Fibroblast of upper back skin (primary cell): ENCODE results near the gene GDPD4.

ENCODE experiments used
- DNase-seq: peaks from one replicate; pipeline ENCODE4 v3.0.0-alpha.2; 2013

GDPD4 gene

DNA sequence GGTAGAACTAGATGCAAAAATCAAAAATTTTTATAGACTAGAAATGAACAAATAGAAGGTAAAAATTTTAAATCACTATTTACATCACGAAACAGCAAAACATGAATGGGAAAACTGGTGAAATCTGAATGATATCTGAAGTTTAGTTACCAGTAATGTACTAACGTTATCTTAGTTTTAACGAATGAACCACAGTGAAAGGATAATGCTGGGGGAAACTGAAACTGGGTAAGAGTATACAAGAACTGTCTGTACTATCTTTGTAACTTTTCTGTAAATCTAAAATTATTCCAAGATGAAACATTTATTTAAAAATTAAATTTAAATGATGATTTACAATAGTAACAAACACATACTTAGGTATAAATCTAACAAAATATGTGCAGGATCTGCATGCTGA is 7.4 kb downstream of the GDPD4 start:
- no peak for DNase-seq

- no peak for DNase-seq
Observed at GRCh38 chr11:77289737-77290136, 11.7 kb downstream of the GDPD4 start.

- peak; percentile 91 for DNase-seq
Observed at GRCh38 chr11:77287615-77288273, 13.7 kb downstream of the GDPD4 start.

GRCh38 chr11:77287136-77287535 is 14.3 kb downstream of the GDPD4 start:
- DNase-seq, result peak; percentile 40

- DNase-seq, result no peak
Observed at GRCh38 chr11:77284476-77285468, 16.7 kb downstream of the GDPD4 start.

- DNase-seq, result no peak
Observed at GRCh38 chr11:77283101-77283500, 18.4 kb downstream of the GDPD4 start.

GRCh38 chr11:77278595-77279506 is 22.6 kb downstream of the GDPD4 start:
- DNase-seq, result peak; percentile 24

- DNase-seq, result no peak
Observed at GRCh38 chr11:77276271-77276670, 25.2 kb downstream of the GDPD4 start.

DNA sequence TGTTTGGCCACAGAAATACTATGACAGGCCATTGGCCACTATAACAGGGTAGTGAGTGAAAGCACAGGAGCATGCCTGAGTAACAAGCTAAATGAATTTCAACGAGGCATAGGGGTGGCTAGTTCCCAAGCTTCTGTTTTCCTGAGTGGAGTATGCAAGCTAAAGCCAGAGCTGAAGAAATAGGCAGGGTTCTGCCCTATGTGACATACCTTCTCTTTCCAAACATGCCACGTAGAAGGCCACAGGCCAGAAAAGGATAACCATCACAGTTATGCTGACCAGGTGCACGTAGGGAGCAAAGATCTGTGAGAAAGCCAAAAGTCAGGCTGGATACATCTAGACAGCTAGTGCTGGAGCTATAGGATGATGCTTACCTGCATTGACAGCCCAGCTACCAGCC is 30.6 kb downstream of the GDPD4 start:
- no peak for DNase-seq

- DNase-seq, result no peak
Observed at GRCh38 chr11:77269484-77270123, 31.9 kb downstream of the GDPD4 start.

DNA sequence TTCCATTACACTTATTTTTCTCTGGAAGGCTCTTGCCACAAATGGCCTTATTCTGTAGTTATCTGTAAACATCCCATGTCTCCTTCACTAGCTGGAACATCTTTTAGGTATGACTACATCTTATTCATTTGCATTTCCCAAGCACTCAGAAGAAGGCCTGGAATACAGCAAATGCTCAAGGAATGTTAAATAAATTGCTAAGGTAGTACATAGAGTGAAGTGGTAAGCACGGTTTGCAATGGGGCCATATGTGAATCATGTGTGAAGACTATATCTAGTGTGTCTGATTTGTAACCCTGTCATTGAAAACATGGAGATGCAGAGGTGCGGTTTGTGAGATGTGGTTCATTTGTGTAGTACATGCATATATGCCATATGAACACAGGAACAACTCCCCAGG is 33.5 kb downstream of the GDPD4 start:
- DNase-seq, result peak; percentile 78

GRCh38 chr11:77266766-77267165 is 34.7 kb downstream of the GDPD4 start:
- no peak for DNase-seq

DNA sequence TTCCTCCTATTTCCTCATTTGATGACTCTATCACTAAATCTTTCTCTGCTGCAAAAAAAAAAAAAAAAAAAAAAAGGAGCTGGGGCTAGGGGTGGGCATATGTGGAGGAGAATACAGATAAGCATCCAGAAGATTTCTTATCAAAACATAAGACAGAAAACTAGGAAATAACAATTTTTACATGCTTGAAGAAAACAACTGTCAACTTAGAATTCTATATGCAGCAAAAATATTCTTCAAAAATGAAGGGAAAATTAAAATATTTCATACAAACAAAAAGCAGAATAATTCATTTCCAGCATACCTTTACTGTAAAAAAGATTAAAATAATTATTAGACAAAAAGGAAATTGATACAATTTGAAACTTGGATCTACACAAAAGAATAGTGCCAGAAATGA is 38.7 kb downstream of the GDPD4 start:
- no peak for DNase-seq

DNA sequence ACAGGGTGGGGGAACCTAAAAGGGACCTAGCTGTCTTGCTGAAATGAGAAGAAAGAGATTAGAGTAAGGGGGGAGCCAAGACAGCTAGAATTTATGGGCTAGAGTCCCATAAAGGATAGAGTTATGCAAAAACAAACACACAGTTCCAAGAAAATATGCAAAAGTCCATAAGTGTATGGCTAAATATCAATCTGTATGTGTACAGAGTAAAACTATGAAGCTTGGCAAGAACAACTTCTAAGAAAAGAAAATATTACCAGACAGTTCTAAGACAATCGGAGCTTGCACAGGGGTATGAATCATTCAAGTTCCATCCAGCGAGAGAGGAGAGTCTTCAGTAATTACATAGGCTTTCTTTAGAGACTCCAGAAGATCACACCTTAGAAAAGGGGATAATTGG is 41.8 kb downstream of the GDPD4 start:
- peak; percentile 55 for DNase-seq

GRCh38 chr11:77253690-77254089 is 47.8 kb downstream of the GDPD4 start:
- DNase-seq, result no peak

- no peak for DNase-seq
Observed at GRCh38 chr11:77252555-77253270, 48.8 kb downstream of the GDPD4 start.

- peak; percentile 52 for DNase-seq
Observed at GRCh38 chr11:77250881-77251640, 50.4 kb downstream of the GDPD4 start.

- peak; percentile 37 for DNase-seq
Observed at GRCh38 chr11:77249427-77249826, 52.1 kb downstream of the GDPD4 start.

DNA sequence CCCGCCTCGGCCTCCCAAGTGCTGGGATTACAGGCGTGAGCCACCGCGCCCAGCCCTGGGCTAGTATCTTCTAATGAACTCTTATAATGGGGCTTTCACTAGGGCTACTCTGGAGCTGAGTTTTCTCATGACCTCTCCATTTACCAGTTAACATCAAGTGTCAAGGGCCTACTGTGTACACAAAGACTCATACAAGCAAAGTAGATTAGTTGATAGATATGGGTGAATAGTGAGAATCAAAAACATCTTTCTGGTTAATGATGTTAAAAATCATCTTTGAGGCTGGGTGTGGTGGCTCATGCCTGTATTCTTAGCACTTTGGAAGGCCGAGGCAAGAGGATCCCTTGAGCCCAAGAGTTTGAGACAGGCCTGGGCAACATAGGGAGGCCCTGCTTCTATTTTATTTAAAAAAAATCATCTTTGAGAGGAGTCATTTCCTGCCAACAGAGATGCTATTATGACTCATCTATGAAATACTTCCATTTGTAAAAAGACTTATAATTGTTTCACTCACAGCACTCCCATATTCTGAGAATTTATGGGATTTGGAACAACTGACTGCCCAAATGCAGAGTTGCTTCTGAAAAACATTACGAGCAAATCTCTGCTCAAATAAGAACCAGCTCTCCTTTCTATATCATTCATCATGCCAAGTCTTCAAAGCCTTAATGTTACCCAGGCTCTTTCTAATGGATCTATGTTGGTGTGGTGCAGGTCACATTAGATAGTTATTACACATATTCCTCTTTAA is 57.0 kb downstream of the GDPD4 start:
- DNase-seq, result peak; percentile 92

- no peak for DNase-seq
Observed at GRCh38 chr11:77236901-77237300, 64.6 kb downstream of the GDPD4 start.
